ENCODE results near the gene LRRC26.

GRCh38 chr9:137218754-137219271, 49.0 kb upstream of the LRRC26 start:
- TF ChIP-seq POLR2A (IDR thresholded peaks at IDR 0.05) (no peak), CTCF (IDR thresholded peaks at IDR 0.05) (no peak)

Data from right lobe of liver (tissue), 4 donors.